ENCODE measurements around the gene ACTN1.
"Not testable (repeated sequence)": the region's sequence is repeated elsewhere in the genome, so short reads cannot be mapped to it uniquely, and the experiment has no call there.

The ACTN1 gene

GRCh38 chr14:68857516-68858070 lies 121.5 kb downstream of the ACTN1 start:
- H3K4me3 ChIP-seq (ENCODE audit: low read length), result no peak overlapping the region
- TF ChIP-seq, protein P1, sequence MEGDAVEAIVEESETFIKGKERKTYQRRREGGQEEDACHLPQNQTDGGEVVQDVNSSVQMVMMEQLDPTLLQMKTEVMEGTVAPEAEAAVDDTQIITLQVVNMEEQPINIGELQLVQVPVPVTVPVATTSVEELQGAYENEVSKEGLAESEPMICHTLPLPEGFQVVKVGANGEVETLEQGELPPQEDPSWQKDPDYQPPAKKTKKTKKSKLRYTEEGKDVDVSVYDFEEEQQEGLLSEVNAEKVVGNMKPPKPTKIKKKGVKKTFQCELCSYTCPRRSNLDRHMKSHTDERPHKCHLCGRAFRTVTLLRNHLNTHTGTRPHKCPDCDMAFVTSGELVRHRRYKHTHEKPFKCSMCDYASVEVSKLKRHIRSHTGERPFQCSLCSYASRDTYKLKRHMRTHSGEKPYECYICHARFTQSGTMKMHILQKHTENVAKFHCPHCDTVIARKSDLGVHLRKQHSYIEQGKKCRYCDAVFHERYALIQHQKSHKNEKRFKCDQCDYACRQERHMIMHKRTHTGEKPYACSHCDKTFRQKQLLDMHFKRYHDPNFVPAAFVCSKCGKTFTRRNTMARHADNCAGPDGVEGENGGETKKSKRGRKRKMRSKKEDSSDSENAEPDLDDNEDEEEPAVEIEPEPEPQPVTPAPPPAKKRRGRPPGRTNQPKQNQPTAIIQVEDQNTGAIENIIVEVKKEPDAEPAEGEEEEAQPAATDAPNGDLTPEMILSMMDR (conservative IDR thresholded peaks at IDR 0.05; ENCODE audit: low read length), result no peak
- no peak for DNase-seq (ENCODE audit: low read depth)

- peak; percentile 65 for DNase-seq (ENCODE audit: low read depth)
- TF ChIP-seq, protein P1 (conservative IDR thresholded peaks at IDR 0.05; ENCODE audit: low read length), result no peak
- no peak overlapping the region for H3K4me3 ChIP-seq (ENCODE audit: low read length)
These were observed 122.5 kb downstream of the ACTN1 start for GRCh38 chr14:68856572-68856971.

- TF ChIP-seq, protein P1 (conservative IDR thresholded peaks at IDR 0.05; ENCODE audit: low read length), result no peak
- no peak for DNase-seq (ENCODE audit: low read depth)
- H3K4me3 ChIP-seq (ENCODE audit: low read length), result no peak overlapping the region
These were observed 124.7 kb downstream of the ACTN1 start for GRCh38 chr14:68854421-68854820.

DNA sequence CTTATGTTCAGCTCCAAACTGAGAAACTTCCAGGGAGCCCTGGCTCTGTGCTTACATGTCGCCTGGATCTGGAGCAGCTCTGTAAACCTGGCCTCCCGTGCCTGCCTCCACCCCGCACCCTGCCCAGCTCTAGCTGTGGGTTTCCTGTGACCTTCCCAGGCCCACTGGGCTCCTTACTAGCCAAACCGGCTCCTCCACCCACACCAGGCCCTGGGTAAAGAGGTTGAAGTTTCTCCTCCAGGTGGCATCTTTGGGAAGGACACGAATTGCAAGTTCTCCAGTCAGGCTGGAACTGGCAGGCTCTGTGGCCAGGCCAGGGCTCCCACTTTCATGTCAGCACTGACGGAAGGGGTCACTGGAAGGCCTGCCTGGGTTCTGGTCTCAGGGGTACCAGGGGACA lies 125.4 kb downstream of the ACTN1 start:
- TF ChIP-seq, protein P1 (conservative IDR thresholded peaks at IDR 0.05; ENCODE audit: low read length), result no peak
- no peak for DNase-seq (ENCODE audit: low read depth)
- H3K4me3 ChIP-seq (ENCODE audit: low read length), result no peak overlapping the region

DNA sequence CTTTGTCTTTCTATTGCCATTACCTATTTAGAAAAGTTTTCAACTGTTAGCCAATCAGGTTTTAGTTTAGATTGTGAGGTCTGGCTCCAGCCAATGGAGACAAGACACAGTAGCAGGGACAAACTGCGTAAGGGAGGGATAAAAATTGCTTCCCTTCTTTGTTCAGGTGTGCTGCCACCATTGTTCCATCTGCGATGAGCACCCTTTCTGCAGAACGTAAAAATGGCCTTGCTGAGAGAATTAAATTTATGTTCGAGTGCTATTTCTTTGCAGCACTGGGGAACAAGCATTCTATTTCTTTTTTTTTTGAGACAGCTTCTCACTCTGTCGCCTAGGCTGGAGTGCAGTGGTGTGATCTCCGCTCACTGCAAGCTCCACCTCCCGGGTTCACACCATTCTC lies 126.6 kb downstream of the ACTN1 start:
- not testable (repeated sequence) for H3K4me3 ChIP-seq (ENCODE audit: low read length); DNase-seq (ENCODE audit: low read depth)

GRCh38 chr14:68851078-68851477 lies 128.0 kb downstream of the ACTN1 start:
- TF ChIP-seq, protein P1 (conservative IDR thresholded peaks at IDR 0.05; ENCODE audit: low read length), result no peak

GRCh38 chr14:68849416-68849815 lies 129.7 kb downstream of the ACTN1 start:
- H3K4me3 ChIP-seq (ENCODE audit: low read length), result no peak overlapping the region
- TF ChIP-seq, protein P1 (conservative IDR thresholded peaks at IDR 0.05; ENCODE audit: low read length), result no peak
- DNase-seq (ENCODE audit: low read depth), result no peak

More at GRCh38 chr14:68851078-68851477, 128.0 kb downstream of the ACTN1 start:
- H3K4me3 ChIP-seq (ENCODE audit: low read length), result no peak overlapping the region
- no peak for DNase-seq (ENCODE audit: low read depth)

DNA sequence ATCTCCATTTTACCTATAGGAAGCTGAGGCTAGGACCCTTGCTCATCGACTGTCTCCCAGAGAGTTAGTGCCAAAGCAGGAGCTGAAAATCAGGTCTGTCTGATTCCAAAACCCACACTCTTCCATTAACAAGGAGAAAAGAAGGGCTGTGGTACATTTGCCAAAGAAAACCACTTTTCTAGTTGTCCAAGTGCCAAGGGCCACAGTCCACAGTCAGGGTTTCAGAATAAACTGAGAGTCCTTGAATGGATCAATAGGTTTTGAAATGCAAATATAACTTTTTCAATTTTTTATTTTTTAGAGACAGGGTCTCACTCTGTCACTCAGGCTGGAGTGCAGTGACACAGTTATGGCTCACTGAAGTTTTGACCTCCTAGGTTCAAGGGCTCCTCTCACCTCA lies 130.8 kb downstream of the ACTN1 start:
- TF ChIP-seq, protein P1 (conservative IDR thresholded peaks at IDR 0.05; ENCODE audit: low read length), result no peak
- H3K4me3 ChIP-seq (ENCODE audit: low read length), result no peak overlapping the region
- no peak for DNase-seq (ENCODE audit: low read depth)

DNA sequence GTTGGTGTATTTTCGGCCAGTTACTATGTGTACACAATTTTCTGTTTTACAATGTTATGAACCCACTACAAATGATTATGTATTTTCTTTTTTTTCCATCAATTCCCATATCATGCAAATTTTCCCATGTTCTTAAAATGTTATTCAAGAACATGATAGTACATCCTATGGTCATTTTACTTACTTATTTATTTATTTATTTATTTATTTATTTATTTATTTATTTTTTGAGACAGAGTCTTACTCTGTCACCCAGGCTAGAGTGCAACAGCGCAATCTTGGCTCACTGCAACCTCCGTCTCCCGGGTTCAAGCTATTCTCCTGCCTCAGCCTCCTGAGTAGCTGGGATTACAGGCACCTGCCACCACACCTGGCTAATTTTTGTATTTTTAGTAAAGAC lies 131.5 kb downstream of the ACTN1 start:
- not testable (repeated sequence) for H3K4me3 ChIP-seq (ENCODE audit: low read length); DNase-seq (ENCODE audit: low read depth)
